ENCODE results near the gene PPM1B.

The PPM1B gene

GRCh38 chr2:44267269-44267795 is 98.7 kb downstream of the PPM1B start:
- DNase-seq, result no peak

DNA sequence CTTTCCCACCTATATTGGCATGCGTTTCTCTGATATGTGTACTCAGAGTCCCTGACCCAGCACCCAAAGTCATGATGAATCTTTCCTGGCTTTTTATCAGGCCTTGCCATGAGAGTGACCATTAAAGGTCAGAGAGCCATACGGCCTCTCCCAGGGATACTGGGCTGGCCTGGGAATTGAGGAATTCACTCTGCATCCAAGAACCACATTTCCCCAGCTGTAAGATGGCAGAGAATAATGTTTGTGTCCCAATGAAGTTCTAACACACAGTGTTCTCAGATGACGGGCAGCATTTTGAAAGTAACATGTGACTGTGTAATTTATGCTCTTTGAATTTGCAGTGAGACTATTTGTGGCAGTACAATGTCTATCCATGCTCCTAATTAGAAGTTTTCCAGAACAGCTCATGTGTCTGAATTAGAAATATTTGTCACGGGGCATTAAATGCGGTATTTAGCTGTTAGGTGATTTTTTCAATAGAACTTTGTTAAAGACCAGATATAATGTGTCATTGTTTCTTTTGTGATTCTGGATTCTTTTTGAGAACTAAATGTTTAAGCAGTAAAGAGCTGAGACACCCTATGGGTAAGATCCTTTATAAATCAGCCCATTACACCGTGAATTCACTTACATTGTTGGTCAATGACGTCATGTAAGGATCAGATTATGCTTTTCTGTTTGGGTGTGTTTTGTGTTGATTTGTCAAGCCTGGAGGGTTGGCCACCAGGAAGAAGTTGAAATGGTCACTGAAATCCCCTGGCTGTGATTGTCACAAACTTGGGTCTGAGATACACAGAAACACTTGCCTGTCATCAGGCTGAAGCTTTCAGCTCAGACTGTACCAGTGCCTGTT is 99.3 kb downstream of the PPM1B start:
- DNase-seq, result no peak

GRCh38 chr2:44269831-44270230 is 101.2 kb downstream of the PPM1B start:
- no peak for DNase-seq

- DNase-seq, result no peak
Observed at GRCh38 chr2:44271296-44271695, 102.6 kb downstream of the PPM1B start.

GRCh38 chr2:44273076-44273475 is 104.4 kb downstream of the PPM1B start:
- DNase-seq, result no peak

DNA sequence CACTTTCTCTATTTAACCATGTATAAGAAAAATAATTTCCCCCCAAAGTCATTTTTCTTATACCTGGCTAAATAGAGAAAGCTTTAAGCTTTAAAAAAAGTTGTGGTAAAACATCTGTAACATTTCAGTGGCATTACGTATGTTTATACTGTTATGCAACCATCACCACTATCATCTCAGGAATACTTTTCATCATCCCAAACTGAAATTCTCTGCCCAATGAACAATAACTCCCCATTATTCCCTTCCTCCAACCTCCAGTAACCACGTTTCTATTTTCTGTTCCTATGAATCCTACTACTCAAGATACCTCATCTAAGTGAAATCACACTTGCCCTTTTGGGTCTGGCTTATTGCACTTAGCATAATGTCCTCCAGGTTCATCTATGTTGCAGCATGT is 104.9 kb downstream of the PPM1B start:
- no peak for DNase-seq

- DNase-seq, result no peak
Observed at GRCh38 chr2:44275927-44276303, 107.2 kb downstream of the PPM1B start.

- DNase-seq, result no peak
Observed at GRCh38 chr2:44277541-44277940, 108.9 kb downstream of the PPM1B start.

- no peak for DNase-seq
Observed at GRCh38 chr2:44280869-44281268, 112.2 kb downstream of the PPM1B start.
